A549 treated with dexamethasone at 1 μM for 4 hours (cell line): ENCODE results near the gene ZNF8. TPM values are rescaled to one million over a fixed set of nuclear protein-coding genes. Genes with fewer than 3 reads are reported as not detected.

Experiments
- total RNA-seq: library from RNA; stranded (reverse); fragments of 200-300 nt; extraction: Qiagen RNA extraction; gene quantifications from 5 replicates; pipeline ENCODE4 v1.2.3, GENCODE V29; 2022

Gene ZNF8
- 1.2 to 1.5 TPM (median 1.3 TPM) in 5 replicates for total RNA-seq

GRCh38 chr19:58278541-58279041 lies at the start of gene ZNF8:
TSS of gene ZNF8 (plus strand) at chr19:58278955. CDS start at chr19:58279082, 127 bp downstream.

DNA sequence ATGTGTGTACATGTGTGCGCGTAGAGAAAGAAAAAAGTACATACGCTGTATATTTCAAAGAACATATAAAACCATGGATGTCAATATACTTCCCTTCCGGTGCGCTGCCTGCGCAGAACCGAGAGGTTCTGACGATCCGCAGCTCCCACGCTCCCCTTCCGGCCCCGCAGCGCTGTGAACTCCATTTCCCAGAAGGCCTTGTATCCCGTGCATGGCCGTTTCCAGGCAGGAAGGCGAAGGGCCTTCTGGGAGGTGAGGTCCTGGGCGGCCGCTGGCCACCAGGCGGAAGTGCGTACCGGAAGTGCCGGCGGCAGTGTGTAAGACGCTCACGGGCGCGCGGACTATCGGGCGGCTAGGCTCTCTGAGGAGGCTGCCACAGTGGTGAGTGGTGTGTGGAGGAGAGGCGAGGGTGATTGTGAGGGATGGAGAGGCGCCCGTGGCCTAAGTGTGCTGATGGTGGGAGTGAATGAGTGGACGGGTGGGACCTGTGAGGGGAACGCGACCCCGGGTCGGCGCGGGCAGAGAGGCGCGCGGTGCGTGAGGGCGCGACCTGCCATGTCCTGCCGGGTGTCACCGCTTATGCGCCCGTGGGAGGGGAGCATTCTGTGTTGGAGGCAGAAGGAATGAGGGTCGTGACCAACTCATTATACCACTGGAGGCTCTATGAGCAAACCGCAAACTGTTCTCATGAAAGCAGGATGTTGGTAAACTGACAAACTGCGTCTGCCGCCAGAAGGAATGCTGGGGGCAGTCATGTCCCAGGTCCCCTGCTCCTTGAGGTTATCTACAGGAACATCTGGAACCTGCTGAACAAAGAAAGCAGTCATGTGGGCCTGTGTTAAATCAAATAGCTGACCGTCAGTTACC lies 26.5 kb downstream of the ZNF8 start, which contains the start of gene ERVK3-1:
ERVK3-1 (plus strand) TSS at position 313 of the 867 bp plus-strand sequence. CDS start 6,792 bp downstream, outside the sequence.

DNA sequence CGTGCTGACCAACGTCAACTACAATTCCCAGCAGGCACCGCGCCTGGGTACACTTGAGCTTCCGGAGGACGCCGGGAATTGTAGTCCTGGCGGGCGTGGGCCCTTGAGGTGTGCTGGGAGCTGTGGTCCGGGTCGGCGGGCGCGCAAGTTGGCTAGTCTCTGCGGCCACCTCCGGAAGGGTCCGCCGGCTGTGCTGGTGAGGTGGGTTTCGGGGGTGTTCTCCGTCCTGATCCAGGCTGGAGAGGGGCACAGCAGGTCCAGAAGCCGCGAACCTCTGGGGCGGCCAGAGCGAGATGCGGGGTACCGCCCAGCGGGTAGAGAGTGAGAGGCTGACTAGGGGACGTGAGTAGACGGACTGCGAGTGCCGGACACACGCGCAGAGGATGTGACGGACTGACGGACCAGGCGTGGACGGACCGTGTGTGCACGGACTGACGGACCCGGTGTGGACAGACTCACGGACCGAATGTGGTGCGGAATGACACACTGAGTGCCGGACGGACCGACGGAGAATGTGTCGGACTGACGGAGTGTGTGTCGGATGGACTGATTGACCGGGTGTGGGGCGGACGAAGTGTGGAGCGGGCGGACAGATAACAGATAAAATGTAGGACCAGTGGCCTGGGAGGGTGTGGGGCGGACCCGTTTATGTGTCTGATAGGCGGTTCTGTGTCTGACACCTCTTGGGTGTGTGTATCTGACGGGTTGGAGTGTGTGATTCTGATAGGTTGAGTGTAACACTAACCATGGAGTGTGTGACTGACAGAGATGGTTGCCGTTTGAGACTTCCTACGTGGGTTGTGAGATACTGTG lies 48.4 kb downstream of the ZNF8 start, which contains the start of gene ZSCAN22:
ZSCAN22 (plus strand) TSS at position 81 of the 813 bp plus-strand sequence. CDS start 7,809 bp downstream, outside the sequence.

Other genes starting within 250 kb of the ZNF8 start
- not detected in 5 replicates for gene ZSCAN1, start 244.9 kb upstream of the ZNF8 start, total RNA-seq
- gene ZNF135, start 219.7 kb upstream of the ZNF8 start, total RNA-seq, result not detected in 5 replicates
- 1.3 to 3.6 TPM (median 2.2 TPM) in 5 replicates for gene ZSCAN18, start 180.7 kb upstream of the ZNF8 start, total RNA-seq
- gene ZNF329, start 128.2 kb upstream of the ZNF8 start, total RNA-seq, result 2.7 to 3.5 TPM (median 3.2 TPM) in 5 replicates
- gene ZNF274, start 95.9 kb upstream of the ZNF8 start, total RNA-seq, result 12.1 to 13.7 TPM (median 13.0 TPM) in 5 replicates
- gene ZNF544, start 50.0 kb upstream of the ZNF8 start, total RNA-seq, result 11.2 to 18.7 TPM (median 17.9 TPM) in 5 replicates
- gene ERVK3-1, start 26.4 kb downstream of the ZNF8 start, total RNA-seq, result 89.6 to 105 TPM (median 92.7 TPM) in 5 replicates
- gene ZSCAN22, start 48.0 kb downstream of the ZNF8 start, total RNA-seq, result 2.5 to 3.2 TPM (median 2.9 TPM) in 5 replicates
- 8.6 to 11.0 TPM (median 10.2 TPM) in 5 replicates for gene A1BG, start 74.5 kb downstream of the ZNF8 start, total RNA-seq
- 0.74 to 1.6 TPM (median 1.1 TPM) in 5 replicates for gene ZNF497, start 83.8 kb downstream of the ZNF8 start, total RNA-seq
- 0.86 to 1.5 TPM (median 1.2 TPM) in 5 replicates for gene ZNF837, start 102.1 kb downstream of the ZNF8 start, total RNA-seq
- 1,918 to 2,176 TPM (median 2,046 TPM) in 5 replicates for gene RPS5, start 108.3 kb downstream of the ZNF8 start, total RNA-seq
- gene RNF225, start 116.7 kb downstream of the ZNF8 start, total RNA-seq, result 0.11 to 0.19 TPM (median 0.17 TPM) in 3 of 5 replicates, not detected in the others
- 17.0 to 19.0 TPM (median 18.4 TPM) in 5 replicates for gene ZNF584, start 129.7 kb downstream of the ZNF8 start, total RNA-seq
- gene ZNF132, start 161.2 kb downstream of the ZNF8 start, total RNA-seq, result 0.08 to 0.14 TPM (median 0.09 TPM) in 5 replicates
- 5.5 to 7.9 TPM (median 7.5 TPM) in 5 replicates for gene ZNF324B, start 172.7 kb downstream of the ZNF8 start, total RNA-seq
- gene ZNF324, start 188.1 kb downstream of the ZNF8 start, total RNA-seq, result 8.1 to 10.5 TPM (median 10.2 TPM) in 5 replicates
- gene ZNF446, start 197.4 kb downstream of the ZNF8 start, total RNA-seq, result 9.8 to 12.3 TPM (median 11.4 TPM) in 5 replicates
- gene SLC27A5, start 233.0 kb downstream of the ZNF8 start, total RNA-seq, result 20.1 to 31.2 TPM (median 26.7 TPM) in 5 replicates
- gene ZBTB45, start 240.9 kb downstream of the ZNF8 start, total RNA-seq, result 11.1 to 22.6 TPM (median 21.3 TPM) in 5 replicates